Upper lobe of left lung (tissue), 6 donors: ENCODE data around the gene PLS3. TPM values are rescaled to one million over a fixed set of nuclear protein-coding genes. Genes with fewer than 3 reads are reported as not detected.

Source experiments
- ATAC-seq, 2 donors: fragments of 200-7000 bp; cut with Tn5 transposase; one replicate each; pipeline ENCODE4 v1.9.1; 2022; ENCODE audit warnings: mild to moderate bottlenecking in 2 of 2, moderate library complexity in 2 of 2; ENCODE audit not compliant: low FRiP score in 2 of 2
- DNase-seq, 2 donors: peaks; one replicate each; pipeline ENCODE4 v3.0.0-alpha.2; 2019 to 2020
- H3K27ac ChIP-seq, 4 donors: fragments of 200-600 bp; sonication (generic); one replicate each; pipeline ENCODE4 v1.5.1; 2016 to 2019
- H3K27me3 ChIP-seq, 4 donors: fragments of 200-600 bp; sonication (generic); one replicate each; pipeline ENCODE4 v1.5.1; 2017 to 2019
- H3K36me3 ChIP-seq, 4 donors: fragments of 200-600 bp; sonication (generic); one replicate each; pipeline ENCODE4 v1.5.1; 2016 to 2019
- H3K4me1 ChIP-seq, 4 donors: fragments of 200-600 bp; sonication (generic); one replicate each; pipeline ENCODE4 v1.5.1; 2018 to 2019
- H3K4me3 ChIP-seq, 4 donors: fragments of 200-600 bp; sonication (generic); one replicate each; pipeline ENCODE4 v1.5.1; 2017 to 2019; ENCODE audit warnings: mild to moderate bottlenecking in 2 of 4, moderate library complexity in 1 of 4
- H3K9me3 ChIP-seq, 4 donors: fragments of 200-600 bp; sonication (generic); one replicate each; pipeline ENCODE4 v1.5.1; 2018 to 2019
- CTCF ChIP-seq, 6 experiments: fragments of 450-650 bp in 4 of 6; fragments of 200-600 bp in 2 of 6; sonication (generic) in 2 of 6; IDR thresholded peaks; one replicate each; pipeline ENCODE4 v1.5.1; 2016 to 2019; ENCODE audit warnings: antibody characterized with exemption in 6 of 6
- EP300 ChIP-seq, 4 donors: sonication (generic); formaldehyde crosslinking; IDR thresholded peaks; one replicate each; pipeline ENCODE4 v1.5.1; 2017; ENCODE audit warnings: antibody characterized with exemption in 4 of 4, control low read depth in 2 of 4
- POLR2A ChIP-seq, 4 donors: fragments of 450-650 bp; IDR thresholded peaks; one replicate each; pipeline ENCODE4 v1.5.1; 2016 to 2017; ENCODE audit warnings: antibody characterized with exemption in 4 of 4, mild to moderate bottlenecking in 2 of 4
- POLR2AphosphoS5 ChIP-seq, 2 donors: sonication (generic); formaldehyde crosslinking; IDR thresholded peaks; one replicate each; pipeline ENCODE4 v1.5.1; 2017; ENCODE audit warnings: antibody characterized with exemption in 2 of 2
- WGBS, 2 donors: methylation state at CpG; one replicate each; pipeline ENCODE4 v1.1.5; 2017 to 2018; 5-methylcytosine and 5-hydroxymethylcytosine counted together
- total RNA-seq, 6 donors: library from RNA; depleted of rRNA in 4 of 6; stranded (reverse); fragments of >200 nt in 4 of 6; gene quantifications; one replicate each; pipeline versions ENCODE4 v1.1.0 to v1.2.1, GENCODE V29; 2016 to 2021
- donor health status: DM: no; HTN: no; CAD: no; lungs with moderate emphysema.
- donor health status: DM: no; HTN: yes; CAD: no; lungs with severe emphysema.

The PLS3 gene
- total RNA-seq, 6 donors from 2014 or later = 56.6 to 199 (median 157) TPM

- H3K9me3 ChIP-seq = no peaks in the 10 kb centered on the region
- H3K27me3 ChIP-seq = peaks cover 0 to 2% (median 0%) of the 10 kb centered on the region in 4 donors
- ATAC-seq = peak in 1 of 2 donors; percentile 49
- H3K4me3 ChIP-seq = no peak overlapping the region
- DNase-seq = no peak
- peaks cover 0 to 40% (median 2%) of the 10 kb centered on the region in 4 donors for H3K36me3 ChIP-seq
- WGBS, 2 donors = 11 to 20% methylated on average over 1 to 2 of the region's 2 CpGs
- H3K4me1 ChIP-seq = no peaks in the 10 kb centered on the region
- TF ChIP-seq POLR2AphosphoS5 (IDR thresholded peaks at IDR 0.05) (no peak), CTCF (IDR thresholded peaks at IDR 0.05) (peak in 4 of 6 experiments; percentile 23 to 49 (median 41))
- no peak overlapping the region for H3K27ac ChIP-seq
Observed at GRCh38 chrX:115650916-115651315, 89.9 kb downstream of the PLS3 start.

- H3K9me3 ChIP-seq = no peaks in the 10 kb centered on the region
- H3K36me3 ChIP-seq = peaks cover 0 to 27% (median 0%) of the 10 kb centered on the region in 4 donors
- H3K4me1 ChIP-seq = no peaks in the 10 kb centered on the region
- no peak overlapping the region for H3K4me3 ChIP-seq
- TF ChIP-seq POLR2A (IDR thresholded peaks at IDR 0.05) (no peak), CTCF (IDR thresholded peaks at IDR 0.05) (no peak), EP300 (IDR thresholded peaks at IDR 0.05) (no peak), POLR2AphosphoS5 (IDR thresholded peaks at IDR 0.05) (no peak)
- peaks cover 0 to 2% (median 0%) of the 10 kb centered on the region in 4 donors for H3K27me3 ChIP-seq
- DNase-seq (no peak), ATAC-seq (no peak)
- H3K27ac ChIP-seq = no peak overlapping the region
- 81 to 86% methylated on average over 5 of the region's 5 CpGs for WGBS, 2 donors
Observed at GRCh38 chrX:115652221-115652620, 91.2 kb downstream of the PLS3 start.

DNA sequence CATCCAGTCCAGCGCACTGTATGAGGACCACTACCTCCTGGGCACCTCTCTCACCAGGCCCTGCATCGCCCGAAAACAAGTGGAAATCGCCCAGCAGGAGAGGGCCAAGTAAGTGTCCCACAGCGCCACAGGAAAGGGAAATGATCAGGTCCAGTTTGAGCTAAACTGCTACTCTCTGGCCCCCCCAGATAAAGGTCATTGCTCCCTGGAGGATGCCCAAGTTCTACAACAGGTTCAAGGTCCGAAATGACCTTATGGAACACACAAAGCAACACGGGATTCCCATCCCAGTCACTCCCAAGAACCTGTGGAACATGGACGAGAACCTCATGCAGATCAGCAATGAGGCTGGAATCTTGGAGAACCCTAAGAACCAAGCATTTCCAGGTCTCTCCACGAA, 104.1 kb downstream of the PLS3 start:
- H3K36me3 ChIP-seq = no peaks in the 10 kb centered on the region
- no peak overlapping the region for H3K4me3 ChIP-seq
- ATAC-seq = no peak
- no peak for TF ChIP-seq EP300 (IDR thresholded peaks at IDR 0.05)
- TF ChIP-seq POLR2AphosphoS5 (IDR thresholded peaks at IDR 0.05) = no peak
- no peak for TF ChIP-seq POLR2A (IDR thresholded peaks at IDR 0.05)
- no peak for TF ChIP-seq CTCF (IDR thresholded peaks at IDR 0.05)
- no peaks in the 10 kb centered on the region for H3K27me3 ChIP-seq
- WGBS, 2 donors = 80 to 90% methylated on average over 7 to 9 of the region's 9 CpGs
- H3K9me3 ChIP-seq = no peaks in the 10 kb centered on the region
- no peaks in the 10 kb centered on the region for H3K4me1 ChIP-seq
- H3K27ac ChIP-seq = no peak overlapping the region
- DNase-seq = no peak

GRCh38 chrX:115679460-115679859, 118.5 kb downstream of the PLS3 start:
- Histone ChIP-seq H3K4me3 (no peak overlapping the region), H3K4me1 (no peaks in the 10 kb centered on the region), H3K27me3 (no peaks in the 10 kb centered on the region), H3K27ac (no peak overlapping the region), H3K36me3 (no peaks in the 10 kb centered on the region), H3K9me3 (no peaks in the 10 kb centered on the region)
- no peak for TF ChIP-seq POLR2A (IDR thresholded peaks at IDR 0.05)
- TF ChIP-seq CTCF (IDR thresholded peaks at IDR 0.05) = peak in 3 of 6 experiments; percentile 10 to 19 (median 13)
- no peak for TF ChIP-seq POLR2AphosphoS5 (IDR thresholded peaks at IDR 0.05)
- TF ChIP-seq EP300 (IDR thresholded peaks at IDR 0.05) = no peak
- DNase-seq = no peak
- no peak for ATAC-seq
- WGBS, 2 donors = 15 to 20% methylated on average over 7 of the region's 7 CpGs

DNA sequence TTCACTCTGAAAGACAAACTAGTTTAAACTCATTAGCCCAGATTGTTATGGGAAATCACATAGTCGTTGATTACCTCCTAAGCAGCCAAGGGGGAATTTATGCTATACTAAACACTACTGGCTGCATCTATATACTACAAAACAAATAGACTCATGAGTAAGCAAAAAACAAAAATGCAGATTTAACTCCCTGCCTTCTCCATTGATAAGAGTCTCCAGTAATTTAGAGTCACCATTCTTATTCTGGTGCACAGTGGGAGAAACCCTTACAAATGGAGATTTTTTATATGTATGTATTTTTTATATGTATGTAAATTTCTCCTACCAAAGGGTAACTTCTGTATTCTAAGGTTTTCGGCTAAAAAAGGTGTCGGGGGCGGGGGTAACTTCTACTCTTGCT, 126.6 kb downstream of the PLS3 start:
- ATAC-seq = no peak
- Histone ChIP-seq H3K36me3 (no peaks in the 10 kb centered on the region), H3K9me3 (no peaks in the 10 kb centered on the region), H3K27ac (no peak overlapping the region), H3K27me3 (no peaks in the 10 kb centered on the region), H3K4me1 (peaks cover 0 to 4% (median 0%) of the 10 kb centered on the region in 4 donors), H3K4me3 (no peak overlapping the region)
- TF ChIP-seq EP300 (IDR thresholded peaks at IDR 0.05) = no peak
- no peak for TF ChIP-seq POLR2AphosphoS5 (IDR thresholded peaks at IDR 0.05)
- TF ChIP-seq POLR2A (IDR thresholded peaks at IDR 0.05) = no peak
- no peak for TF ChIP-seq CTCF (IDR thresholded peaks at IDR 0.05)
- DNase-seq = no peak
- 53 to 57% methylated on average over 4 of the region's 4 CpGs for WGBS, 2 donors
